Measurements from ENCODE around the gene TNS4. TPM values are rescaled to one million over a fixed set of nuclear protein-coding genes. Genes with fewer than 3 reads are reported as not detected.

TNS4 gene
- total RNA-seq, 1 donor from 2014 or later = not detected

DNA sequence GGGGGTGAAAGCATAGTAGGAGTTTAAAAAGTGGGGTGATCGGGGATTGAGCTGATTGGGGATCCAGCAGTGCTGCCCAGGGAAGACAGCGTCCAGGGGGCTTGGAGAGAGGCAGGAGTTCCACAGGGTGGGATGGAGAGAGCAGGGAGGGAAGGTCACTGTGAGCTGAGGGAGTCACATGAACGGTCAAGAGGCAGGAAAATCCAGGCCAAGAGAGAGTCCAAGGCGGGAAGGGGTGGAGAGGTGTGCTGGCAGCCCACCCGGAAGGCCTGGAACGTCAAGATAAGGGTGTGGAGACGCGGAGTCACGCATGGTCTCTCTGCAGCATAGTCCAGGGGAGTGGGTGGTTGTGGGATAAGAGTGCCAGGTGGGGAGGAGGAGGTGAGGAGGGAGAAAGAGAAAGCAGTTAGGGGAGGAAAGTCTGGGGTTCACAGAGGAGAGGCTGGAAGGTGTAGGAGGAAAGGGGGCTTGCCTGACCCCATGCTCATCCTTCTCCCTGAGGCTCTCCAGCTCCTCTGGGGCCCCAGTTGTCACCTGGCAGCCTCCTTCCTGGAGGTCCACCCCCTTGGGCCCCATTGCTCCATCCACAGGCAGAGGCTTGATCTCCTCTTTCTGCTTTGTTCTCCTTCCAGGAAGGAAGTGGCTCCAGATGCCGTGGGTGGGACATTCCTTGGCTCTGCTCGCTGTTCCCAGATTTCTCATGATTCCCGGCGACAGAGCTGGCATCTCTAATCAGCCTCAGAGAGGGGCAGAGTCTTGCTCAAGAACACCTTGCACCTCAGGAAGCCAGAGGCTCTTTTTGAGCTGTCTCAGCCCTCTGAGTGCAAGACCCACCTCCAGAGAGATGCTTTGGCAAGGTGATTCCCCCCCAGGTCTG, 35.1 kb upstream of the TNS4 start:
- H3K9me3 ChIP-seq (ENCODE audit: low read depth) = no peaks in the 10 kb centered on the region
- no peaks in the 10 kb centered on the region for H4K20me1 ChIP-seq (ENCODE audit: low read depth)
- H3K27me3 ChIP-seq = no peaks in the 10 kb centered on the region
- H3K27ac ChIP-seq = no peak overlapping the region
- Mint-ChIP-seq H3K27me3 (ENCODE audit: insufficient read depth, low read depth) (peaks cover 12% of the 10 kb centered on the region), H3K4me1 (peaks cover 14% of the 10 kb centered on the region), H3K9me3 (no peaks in the 10 kb centered on the region), H3K27ac (no peak overlapping the region), H3K4me3 (no peak overlapping the region), H3K36me3 (no peaks in the 10 kb centered on the region)
- no peak overlapping the region for H3K9ac ChIP-seq
- no peak overlapping the region for H3K4me2 ChIP-seq
- H3K4me1 ChIP-seq = no peaks in the 10 kb centered on the region
- H3F3A ChIP-seq (ENCODE audit: low read depth) = no peaks in the 10 kb centered on the region
- TF ChIP-seq, protein P1, sequence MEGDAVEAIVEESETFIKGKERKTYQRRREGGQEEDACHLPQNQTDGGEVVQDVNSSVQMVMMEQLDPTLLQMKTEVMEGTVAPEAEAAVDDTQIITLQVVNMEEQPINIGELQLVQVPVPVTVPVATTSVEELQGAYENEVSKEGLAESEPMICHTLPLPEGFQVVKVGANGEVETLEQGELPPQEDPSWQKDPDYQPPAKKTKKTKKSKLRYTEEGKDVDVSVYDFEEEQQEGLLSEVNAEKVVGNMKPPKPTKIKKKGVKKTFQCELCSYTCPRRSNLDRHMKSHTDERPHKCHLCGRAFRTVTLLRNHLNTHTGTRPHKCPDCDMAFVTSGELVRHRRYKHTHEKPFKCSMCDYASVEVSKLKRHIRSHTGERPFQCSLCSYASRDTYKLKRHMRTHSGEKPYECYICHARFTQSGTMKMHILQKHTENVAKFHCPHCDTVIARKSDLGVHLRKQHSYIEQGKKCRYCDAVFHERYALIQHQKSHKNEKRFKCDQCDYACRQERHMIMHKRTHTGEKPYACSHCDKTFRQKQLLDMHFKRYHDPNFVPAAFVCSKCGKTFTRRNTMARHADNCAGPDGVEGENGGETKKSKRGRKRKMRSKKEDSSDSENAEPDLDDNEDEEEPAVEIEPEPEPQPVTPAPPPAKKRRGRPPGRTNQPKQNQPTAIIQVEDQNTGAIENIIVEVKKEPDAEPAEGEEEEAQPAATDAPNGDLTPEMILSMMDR (IDR thresholded peaks at IDR 0.05) = no peak
- TF ChIP-seq EZH2 (IDR thresholded peaks at IDR 0.05) = no peak
- TF ChIP-seq EZH2phosphoT487 (IDR thresholded peaks at IDR 0.05) = no peak
- H3K36me3 ChIP-seq = no peaks in the 10 kb centered on the region
- H3K4me3 ChIP-seq = no peak overlapping the region
- no peaks in the 10 kb centered on the region for H3K79me2 ChIP-seq (ENCODE audit: low read depth)
- peak overlapping the region; percentile 68 for H2AFZ ChIP-seq (replicated peaks)
- no peak for DNase-seq (ENCODE audit: low spot score)

DNA sequence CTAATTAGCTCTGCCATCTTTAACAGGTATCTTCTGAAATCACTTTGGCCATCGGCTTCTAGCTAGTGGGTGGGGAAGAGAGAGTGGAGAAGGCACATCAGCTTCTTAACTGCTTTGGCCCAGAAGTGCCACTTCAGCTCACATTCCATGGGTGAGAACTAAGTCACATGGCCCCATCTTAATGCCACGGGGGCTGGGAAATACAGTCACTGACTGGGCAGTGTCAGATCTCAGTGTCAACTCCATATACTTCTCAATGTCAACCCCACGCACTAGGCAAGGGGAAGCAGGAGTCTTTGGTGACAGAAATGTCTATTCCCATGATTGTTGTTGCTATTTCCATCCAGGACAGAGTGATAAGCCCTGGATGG, 34.5 kb upstream of the TNS4 start:
- no peak overlapping the region for H3K27ac Mint-ChIP-seq
- Histone ChIP-seq H3K36me3 (no peaks in the 10 kb centered on the region), H3F3A (ENCODE audit: low read depth) (no peaks in the 10 kb centered on the region), H3K4me1 (no peaks in the 10 kb centered on the region), H3K4me2 (no peak overlapping the region), H3K4me3 (no peak overlapping the region), H4K20me1 (ENCODE audit: low read depth) (no peaks in the 10 kb centered on the region), H3K9me3 (ENCODE audit: low read depth) (no peaks in the 10 kb centered on the region), H3K9ac (no peak overlapping the region), H3K27me3 (no peaks in the 10 kb centered on the region), H3K27ac (no peak overlapping the region), H2AFZ (replicated peaks) (no peak overlapping the region), H3K79me2 (ENCODE audit: low read depth) (no peaks in the 10 kb centered on the region)
- peaks cover 12% of the 10 kb centered on the region for H3K27me3 Mint-ChIP-seq (ENCODE audit: insufficient read depth, low read depth)
- peaks cover 11% of the 10 kb centered on the region for H3K4me1 Mint-ChIP-seq
- TF ChIP-seq, protein P1 (IDR thresholded peaks at IDR 0.05) = no peak
- TF ChIP-seq EZH2 (IDR thresholded peaks at IDR 0.05) (no peak), EZH2phosphoT487 (IDR thresholded peaks at IDR 0.05) (no peak)
- H3K9me3 Mint-ChIP-seq = no peaks in the 10 kb centered on the region
- no peaks in the 10 kb centered on the region for H3K36me3 Mint-ChIP-seq
- DNase-seq (ENCODE audit: low spot score) = no peak
- no peak overlapping the region for H3K4me3 Mint-ChIP-seq

- Histone ChIP-seq H2AFZ (replicated peaks) (no peak overlapping the region), H3K36me3 (no peaks in the 10 kb centered on the region), H3K9ac (no peak overlapping the region), H3K4me3 (no peak overlapping the region), H3K4me2 (no peak overlapping the region), H3K4me1 (no peaks in the 10 kb centered on the region), H4K20me1 (ENCODE audit: low read depth) (no peaks in the 10 kb centered on the region), H3K27me3 (no peaks in the 10 kb centered on the region), H3K27ac (no peak overlapping the region), H3F3A (ENCODE audit: low read depth) (no peaks in the 10 kb centered on the region), H3K79me2 (ENCODE audit: low read depth) (no peaks in the 10 kb centered on the region), H3K9me3 (ENCODE audit: low read depth) (no peaks in the 10 kb centered on the region)
- peaks cover 11% of the 10 kb centered on the region for H3K4me1 Mint-ChIP-seq
- peaks cover 12% of the 10 kb centered on the region for H3K27me3 Mint-ChIP-seq (ENCODE audit: insufficient read depth, low read depth)
- TF ChIP-seq EZH2phosphoT487 (IDR thresholded peaks at IDR 0.05) = no peak
- TF ChIP-seq, protein P1 (IDR thresholded peaks at IDR 0.05) = no peak
- TF ChIP-seq EZH2 (IDR thresholded peaks at IDR 0.05) = no peak
- no peak overlapping the region for H3K27ac Mint-ChIP-seq
- H3K36me3 Mint-ChIP-seq = no peaks in the 10 kb centered on the region
- H3K4me3 Mint-ChIP-seq = no peak overlapping the region
- no peak for DNase-seq (ENCODE audit: low spot score)
- H3K9me3 Mint-ChIP-seq = no peaks in the 10 kb centered on the region
Observed at GRCh38 chr17:40535438-40535837, 34.0 kb upstream of the TNS4 start.
